ENCODE measurements around the gene LDAF1. TPM values are rescaled to one million over a fixed set of nuclear protein-coding genes. Genes with fewer than 3 reads are reported as not detected.

The LDAF1 gene
- total and polyA plus RNA-seq, 2 experiments from 2014 or later = 30.4 to 34.5 TPM

DNA sequence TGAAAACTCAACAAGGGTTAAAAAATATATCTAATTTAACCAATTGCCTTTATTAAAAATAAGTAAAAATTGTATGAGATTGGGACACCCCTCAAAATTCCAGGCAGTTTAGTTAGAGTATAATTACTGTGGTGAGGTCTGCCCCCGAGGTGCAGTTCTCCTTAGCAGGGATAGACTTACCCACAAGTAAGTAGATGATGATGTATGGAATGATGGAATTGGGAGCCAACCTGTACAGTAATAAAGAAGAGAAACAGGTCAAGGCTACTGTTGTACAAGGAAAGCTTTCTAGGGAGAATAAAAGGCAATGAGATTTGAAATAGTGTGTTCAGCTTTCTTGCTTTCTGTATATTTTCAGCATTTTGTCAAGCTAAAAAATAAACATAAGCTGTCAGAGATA, 1.8 kb downstream of the LDAF1 start:
- H3K79me2 ChIP-seq (ENCODE audit: insufficient read depth) = no peaks in the 10 kb centered on the region
- peak overlapping the region; percentile 95 for H3K4me2 ChIP-seq (ENCODE audit: unreplicated experiment)
- TF ChIP-seq EZH2phosphoT487 (IDR thresholded peaks at IDR 0.05; ENCODE audit: insufficient read depth, low read depth) (no peak), EZH2 (IDR thresholded peaks at IDR 0.05; ENCODE audit: insufficient read depth, poor library complexity, severe bottlenecking) (no peak)
- H3K9ac ChIP-seq = no peak overlapping the region
- H2AFZ ChIP-seq = no peak overlapping the region
- no peak overlapping the region; the same call in 1 of the 2 replicates for H3K4me3 ChIP-seq
- in situ Hi-C loops (cut with MboI) = no loop called here
- peaks cover 31% of the 10 kb centered on the region for H3K4me1 ChIP-seq (ENCODE audit: insufficient read depth)
- 56 to 62% methylated on average over 1 of the region's 1 CpG for WGBS, 2 experiments (ENCODE audit: low coverage in 1 of 2, low lambda C conversion rate in 2 of 2, missing lambda C conversion rate in 2 of 2)
- no peak for DNase-seq
- no peaks in the 10 kb centered on the region for H3K9me3 ChIP-seq (ENCODE audit: low read depth)
- no peaks in the 10 kb centered on the region for H3K9me2 ChIP-seq (ENCODE audit: insufficient read depth)
- peaks cover 24% of the 10 kb centered on the region for H3F3A ChIP-seq (ENCODE audit: insufficient read depth)
- H3K27me3 ChIP-seq (replicated peaks; ENCODE audit: insufficient read depth) = no peaks in the 10 kb centered on the region
- H3K27ac ChIP-seq = no peak overlapping the region
- H4K20me1 ChIP-seq (ENCODE audit: insufficient read depth) = no peaks in the 10 kb centered on the region
- H3K36me3 ChIP-seq (ENCODE audit: low read depth) = 0 out of 2 replicates have a peak, but pooled peaks cover 1% of the 10 kb centered on the region

DNA sequence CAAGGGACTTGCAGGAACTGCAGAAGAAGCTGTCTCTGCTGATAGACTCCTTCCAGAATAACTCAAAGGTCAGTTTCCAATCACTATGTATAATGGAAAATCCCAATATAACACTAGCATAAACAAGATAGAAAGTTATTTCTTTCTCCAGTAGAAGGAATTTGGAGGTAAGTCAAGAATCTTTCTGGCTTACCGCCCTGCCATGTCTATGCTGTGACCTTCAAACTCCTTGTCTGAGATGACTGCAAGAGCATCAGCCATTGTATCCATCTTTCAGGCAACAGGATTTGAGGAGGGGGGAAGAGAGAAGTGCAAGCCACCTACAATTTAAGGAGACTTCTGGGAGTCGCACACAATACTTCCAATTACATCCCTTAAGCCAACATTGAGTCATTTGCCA, 2.7 kb downstream of the LDAF1 start:
- H3K4me1 ChIP-seq (ENCODE audit: insufficient read depth) = peaks cover 31% of the 10 kb centered on the region
- no peaks in the 10 kb centered on the region for H3K27me3 ChIP-seq (replicated peaks; ENCODE audit: insufficient read depth)
- H3F3A ChIP-seq (ENCODE audit: insufficient read depth) = peaks cover 24% of the 10 kb centered on the region
- peak overlapping the region; percentile 22 for H3K4me2 ChIP-seq (ENCODE audit: unreplicated experiment)
- in situ Hi-C loops (cut with MboI) = no loop called here
- no peaks in the 10 kb centered on the region for H3K79me2 ChIP-seq (ENCODE audit: insufficient read depth)
- H3K9ac ChIP-seq = no peak overlapping the region
- no peak overlapping the region for H2AFZ ChIP-seq
- 80 to 93% methylated on average over 2 of the region's 2 CpGs for WGBS, 2 experiments (ENCODE audit: low coverage in 1 of 2, low lambda C conversion rate in 2 of 2, missing lambda C conversion rate in 2 of 2)
- H3K36me3 ChIP-seq (ENCODE audit: low read depth) = 0 out of 2 replicates have a peak, but pooled peaks cover 3% of the 10 kb centered on the region
- no peaks in the 10 kb centered on the region for H4K20me1 ChIP-seq (ENCODE audit: insufficient read depth)
- TF ChIP-seq EZH2phosphoT487 (IDR thresholded peaks at IDR 0.05; ENCODE audit: insufficient read depth, low read depth) (no peak), EZH2 (IDR thresholded peaks at IDR 0.05; ENCODE audit: insufficient read depth, poor library complexity, severe bottlenecking) (no peak)
- no peak overlapping the region for H3K4me3 ChIP-seq
- peak; percentile 12 for DNase-seq
- no peaks in the 10 kb centered on the region for H3K9me2 ChIP-seq (ENCODE audit: insufficient read depth)
- no peaks in the 10 kb centered on the region for H3K9me3 ChIP-seq (ENCODE audit: low read depth)
- H3K27ac ChIP-seq = no peak overlapping the region

DNA sequence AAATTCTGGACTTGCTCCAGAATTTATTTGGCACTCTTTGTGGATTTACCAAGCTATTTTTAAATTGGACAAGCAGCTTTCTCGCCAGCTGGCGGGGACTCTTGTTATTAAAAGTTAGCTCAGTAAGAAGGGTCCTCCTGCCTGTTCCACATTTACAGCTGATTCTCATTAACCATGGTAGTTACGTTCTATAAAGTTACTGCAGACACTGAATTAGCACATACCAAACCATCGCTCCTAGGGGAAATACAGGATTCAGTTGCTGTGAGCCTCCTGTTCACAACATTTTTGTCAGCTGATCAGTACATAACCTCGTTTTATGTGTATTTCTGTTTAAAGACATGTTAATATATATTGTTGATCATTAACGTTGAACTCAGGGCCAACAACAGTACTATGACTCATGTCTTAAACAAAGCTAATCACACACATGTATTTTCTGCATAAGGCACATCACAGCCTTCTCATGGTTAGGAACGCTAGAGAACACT, 4.2 kb downstream of the LDAF1 start:
- H3K9ac ChIP-seq = no peak overlapping the region

GRCh38 chr16:21163576-21163975, 5.1 kb downstream of the LDAF1 start:
- no peak overlapping the region for H3K4me3 ChIP-seq
- 83 to 91% methylated on average over 4 of the region's 4 CpGs for WGBS, 2 experiments (ENCODE audit: low coverage in 1 of 2, low lambda C conversion rate in 2 of 2, missing lambda C conversion rate in 2 of 2)
- TF ChIP-seq EZH2phosphoT487 (IDR thresholded peaks at IDR 0.05; ENCODE audit: insufficient read depth, low read depth) = no peak
- TF ChIP-seq EZH2 (IDR thresholded peaks at IDR 0.05; ENCODE audit: insufficient read depth, poor library complexity, severe bottlenecking) = no peak
- in situ Hi-C loops (cut with MboI) = no loop called here
- H3F3A ChIP-seq (ENCODE audit: insufficient read depth) = peaks cover 22% of the 10 kb centered on the region
- no peaks in the 10 kb centered on the region for H3K9me3 ChIP-seq (ENCODE audit: low read depth)
- no peaks in the 10 kb centered on the region for H3K27me3 ChIP-seq (replicated peaks; ENCODE audit: insufficient read depth)
- no peak overlapping the region for H3K4me2 ChIP-seq (ENCODE audit: unreplicated experiment)
- H3K9me2 ChIP-seq (ENCODE audit: insufficient read depth) = no peaks in the 10 kb centered on the region
- no peaks in the 10 kb centered on the region for H3K79me2 ChIP-seq (ENCODE audit: insufficient read depth)
- peak; percentile 35 for DNase-seq
- H4K20me1 ChIP-seq (ENCODE audit: insufficient read depth) = no peaks in the 10 kb centered on the region
- H2AFZ ChIP-seq = no peak overlapping the region
- no peak overlapping the region for H3K9ac ChIP-seq
- 0 out of 2 replicates have a peak, but pooled peaks cover 3% of the 10 kb centered on the region for H3K36me3 ChIP-seq (ENCODE audit: low read depth)
- H3K4me1 ChIP-seq (ENCODE audit: insufficient read depth) = peaks cover 34% of the 10 kb centered on the region
- H3K27ac ChIP-seq = no peak overlapping the region

More for the DNA sequence above, 4.2 kb downstream of the LDAF1 start:
- Histone ChIP-seq H3K27me3 (replicated peaks; ENCODE audit: insufficient read depth) (no peaks in the 10 kb centered on the region), H3K36me3 (ENCODE audit: low read depth) (0 out of 2 replicates have a peak, but pooled peaks cover 3% of the 10 kb centered on the region), H3K4me1 (ENCODE audit: insufficient read depth) (peaks cover 38% of the 10 kb centered on the region), H3K79me2 (ENCODE audit: insufficient read depth) (no peaks in the 10 kb centered on the region), H3K27ac (no peak overlapping the region), H3F3A (ENCODE audit: insufficient read depth) (peaks cover 28% of the 10 kb centered on the region), H3K9me2 (ENCODE audit: insufficient read depth) (no peaks in the 10 kb centered on the region), H4K20me1 (ENCODE audit: insufficient read depth) (no peaks in the 10 kb centered on the region), H2AFZ (no peak overlapping the region), H3K9me3 (ENCODE audit: low read depth) (no peaks in the 10 kb centered on the region), H3K4me2 (ENCODE audit: unreplicated experiment) (no peak overlapping the region), H3K4me3 (no peak overlapping the region)
- in situ Hi-C loops (cut with MboI) = no loop called here
- TF ChIP-seq EZH2 (IDR thresholded peaks at IDR 0.05; ENCODE audit: insufficient read depth, poor library complexity, severe bottlenecking) = no peak
- WGBS, 2 experiments (ENCODE audit: low coverage in 1 of 2, low lambda C conversion rate in 2 of 2, missing lambda C conversion rate in 2 of 2) = 33 to 39% methylated on average over 7 of the region's 7 CpGs
- peak; percentile 25 for DNase-seq

Measured in GM23248 (cell line).